HG02973 (cell line): ENCODE results near the gene BSPRY.
"Not testable (repeated sequence)": the region's sequence is repeated elsewhere in the genome, so short reads cannot be mapped to it uniquely, and the experiment has no call there.

Experiments
- ATAC-seq: cut with Tn5 transposase; IDR thresholded peaks from one replicate; pipeline ENCODE4 v1.9.1; 2021; ENCODE audit warnings: moderate library complexity; ENCODE audit not compliant: unreplicated experiment

Gene BSPRY

DNA sequence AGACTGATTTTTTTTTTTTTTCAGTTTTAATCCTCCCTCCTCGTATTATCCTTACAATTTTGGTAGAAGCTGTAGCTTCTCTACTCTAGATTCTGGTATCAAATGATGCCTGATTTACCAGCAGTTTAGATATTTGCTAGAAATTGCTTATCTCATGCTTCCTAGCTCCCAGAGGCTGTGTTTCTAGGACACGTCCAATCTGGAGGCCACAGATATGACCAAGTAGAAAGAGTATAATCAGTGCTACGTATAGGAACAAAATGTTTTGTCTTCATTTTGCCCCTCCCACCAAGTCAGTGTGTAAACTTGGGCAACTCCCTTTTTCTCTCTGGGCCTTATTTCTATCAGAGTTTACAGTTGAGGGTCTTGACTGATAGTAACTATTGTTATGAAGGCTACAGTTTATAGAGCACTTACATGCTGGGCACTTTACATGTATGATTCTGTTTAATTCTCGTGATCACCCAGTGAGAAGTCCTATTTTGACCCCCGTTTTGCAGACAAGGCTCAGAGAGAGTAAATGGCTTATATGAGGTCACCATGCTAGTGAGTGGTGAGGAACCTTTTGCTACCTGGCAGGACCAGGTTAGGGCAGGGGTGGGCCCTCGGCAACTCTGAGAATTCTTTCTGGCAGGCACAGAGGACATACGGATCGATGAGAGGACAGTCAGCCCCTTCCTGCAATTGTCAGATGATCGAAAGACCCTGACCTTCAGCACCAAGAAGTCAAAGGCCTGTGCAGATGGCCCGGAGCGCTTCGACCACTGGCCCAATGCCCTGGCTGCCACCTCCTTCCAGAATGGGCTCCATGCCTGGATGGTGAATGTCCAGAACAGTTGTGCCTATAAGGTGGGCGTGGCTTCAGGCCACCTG is 19.9 kb downstream of the BSPRY start:
- ATAC-seq: no peak

- ATAC-seq: no peak
Observed at GRCh38 chr9:113369855-113370140, 20.5 kb downstream of the BSPRY start.

GRCh38 chr9:113370806-113371325 is 21.5 kb downstream of the BSPRY start:
- no peak for ATAC-seq

DNA sequence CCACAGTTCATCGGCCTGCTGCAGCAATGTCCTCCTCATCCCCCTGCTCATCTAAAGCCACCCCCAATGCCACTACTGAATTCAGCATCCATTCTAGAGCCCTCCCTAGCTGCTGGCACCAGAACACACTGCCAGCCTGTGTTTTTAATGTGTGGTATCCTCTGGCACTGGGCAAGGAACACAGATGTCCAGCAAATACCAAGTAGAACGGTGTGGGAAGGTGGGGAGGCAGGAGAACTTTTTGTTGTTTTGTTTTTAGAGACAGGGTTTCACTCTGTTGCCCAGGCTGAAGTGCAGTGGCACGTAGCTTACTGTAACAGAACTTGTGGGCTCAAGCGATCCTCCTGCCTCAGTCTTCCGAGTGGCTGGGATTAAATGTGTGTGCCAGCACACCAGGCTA is 22.7 kb downstream of the BSPRY start:
- ATAC-seq: no peak

- no peak for ATAC-seq
Observed at GRCh38 chr9:113373256-113373655, 23.9 kb downstream of the BSPRY start.

GRCh38 chr9:113373676-113374392 is 24.5 kb downstream of the BSPRY start:
- ATAC-seq: no peak

- ATAC-seq: no peak
Observed at GRCh38 chr9:113375057-113376023, 26.0 kb downstream of the BSPRY start.

DNA sequence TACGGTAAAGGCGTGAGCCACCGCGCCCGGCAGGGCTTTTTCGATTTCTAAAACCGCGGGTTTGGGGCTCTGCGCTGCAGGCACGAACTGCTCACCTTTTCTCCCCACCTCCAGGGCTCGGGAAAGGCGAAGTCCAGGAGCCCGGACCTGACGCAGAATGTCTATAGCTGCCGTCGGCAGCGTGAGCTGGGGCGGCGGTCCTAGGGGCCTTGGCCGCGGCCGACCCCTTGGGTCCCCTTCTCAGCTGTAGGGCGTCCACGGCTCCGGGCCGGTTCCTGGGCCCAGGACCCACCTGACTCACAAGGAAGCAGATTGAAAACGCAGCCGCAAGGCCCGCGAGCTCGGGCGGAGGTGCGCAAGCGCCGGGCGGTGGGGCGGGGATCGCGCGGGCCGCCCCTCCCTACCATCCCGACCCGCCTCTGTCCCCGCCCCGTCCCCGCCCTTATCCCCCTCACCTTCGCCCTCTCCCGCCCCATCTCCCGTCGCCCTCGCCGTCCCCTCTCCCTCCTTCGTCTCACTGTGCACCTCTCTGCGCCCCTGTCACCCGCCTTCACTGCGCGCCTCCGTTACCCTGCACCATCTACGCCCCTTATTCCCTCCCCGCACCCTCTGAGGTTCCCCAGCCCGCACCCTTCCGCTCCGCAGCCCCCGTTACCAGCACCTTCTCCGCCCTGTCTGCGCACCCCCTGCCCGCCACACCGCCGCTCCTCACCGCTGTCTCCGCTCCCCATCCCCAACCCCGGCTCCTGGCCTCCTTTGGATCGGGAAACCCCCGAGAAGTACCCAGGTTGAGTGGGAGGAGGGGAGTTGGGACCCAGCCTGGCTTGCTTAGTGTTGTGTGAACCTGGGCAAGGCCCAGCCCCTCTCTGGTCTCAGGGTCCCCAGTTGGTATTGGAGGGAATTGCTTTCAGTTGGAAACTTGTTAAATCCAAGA is 27.6 kb downstream of the BSPRY start, which contains the start of gene HDHD3:
Gene HDHD3 (minus strand): TSS at position 353 of the 934 bp plus-strand sequence. CDS start 2,632 bp downstream, outside the sequence.
- peak; percentile 81 for ATAC-seq

- not testable (repeated sequence) for ATAC-seq
Observed at GRCh38 chr9:113379094-113379828, 29.9 kb downstream of the BSPRY start.

- not testable (repeated sequence) for ATAC-seq
Observed at GRCh38 chr9:113379829-113380210, 30.5 kb downstream of the BSPRY start.

DNA sequence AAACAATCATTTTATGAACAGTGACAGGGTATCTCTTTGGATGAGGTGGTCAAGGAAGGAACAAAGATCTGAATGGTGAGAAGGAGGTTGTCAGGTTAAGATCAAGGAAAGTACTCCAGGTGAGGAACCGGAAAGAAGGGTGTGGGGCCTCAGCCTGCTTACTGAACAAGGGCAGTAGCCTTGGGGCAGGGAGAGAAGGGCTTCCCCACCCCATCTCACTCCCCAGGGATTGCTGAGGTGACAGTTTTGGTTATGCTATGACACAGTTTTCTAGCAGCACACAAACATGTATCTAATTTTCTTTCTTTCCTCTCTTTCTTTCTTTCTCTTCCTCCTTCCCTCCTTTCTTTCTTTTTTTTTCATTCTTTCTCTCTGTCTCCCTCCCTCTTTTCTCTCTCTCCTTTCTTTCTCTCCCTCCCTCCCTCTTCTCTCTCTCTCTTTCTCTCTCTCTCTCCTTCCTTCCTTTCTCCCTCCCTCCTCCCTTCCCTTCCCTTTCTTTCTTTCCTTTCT is 31.6 kb downstream of the BSPRY start:
- ATAC-seq: peak; percentile 57

GRCh38 chr9:113381441-113381840 is 32.1 kb downstream of the BSPRY start:
- ATAC-seq: not testable (repeated sequence)

DNA sequence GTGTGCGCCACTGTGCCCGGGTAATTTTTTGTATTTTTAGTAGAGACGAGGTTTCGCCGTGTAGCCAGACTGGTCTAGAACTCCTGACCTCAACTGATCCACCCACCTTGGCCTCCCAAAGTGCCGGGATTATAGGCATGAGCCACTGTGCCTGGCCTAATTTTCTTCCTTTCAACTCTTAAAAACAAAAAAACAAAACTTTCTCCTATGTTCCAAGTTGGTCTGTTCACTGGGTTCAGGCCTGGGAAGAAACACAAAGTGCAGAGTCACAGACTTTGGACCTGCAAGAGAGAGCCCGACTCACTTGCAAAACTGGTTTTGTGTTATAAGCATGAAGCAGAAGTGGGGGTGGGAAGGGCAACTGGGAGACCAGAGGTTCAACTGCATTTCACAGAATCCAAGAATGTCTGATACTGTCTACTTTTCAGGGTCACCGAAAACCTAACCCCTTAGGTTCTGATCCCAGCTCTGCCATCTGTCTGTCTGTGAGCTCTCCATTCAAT is 32.6 kb downstream of the BSPRY start:
- ATAC-seq: no peak

DNA sequence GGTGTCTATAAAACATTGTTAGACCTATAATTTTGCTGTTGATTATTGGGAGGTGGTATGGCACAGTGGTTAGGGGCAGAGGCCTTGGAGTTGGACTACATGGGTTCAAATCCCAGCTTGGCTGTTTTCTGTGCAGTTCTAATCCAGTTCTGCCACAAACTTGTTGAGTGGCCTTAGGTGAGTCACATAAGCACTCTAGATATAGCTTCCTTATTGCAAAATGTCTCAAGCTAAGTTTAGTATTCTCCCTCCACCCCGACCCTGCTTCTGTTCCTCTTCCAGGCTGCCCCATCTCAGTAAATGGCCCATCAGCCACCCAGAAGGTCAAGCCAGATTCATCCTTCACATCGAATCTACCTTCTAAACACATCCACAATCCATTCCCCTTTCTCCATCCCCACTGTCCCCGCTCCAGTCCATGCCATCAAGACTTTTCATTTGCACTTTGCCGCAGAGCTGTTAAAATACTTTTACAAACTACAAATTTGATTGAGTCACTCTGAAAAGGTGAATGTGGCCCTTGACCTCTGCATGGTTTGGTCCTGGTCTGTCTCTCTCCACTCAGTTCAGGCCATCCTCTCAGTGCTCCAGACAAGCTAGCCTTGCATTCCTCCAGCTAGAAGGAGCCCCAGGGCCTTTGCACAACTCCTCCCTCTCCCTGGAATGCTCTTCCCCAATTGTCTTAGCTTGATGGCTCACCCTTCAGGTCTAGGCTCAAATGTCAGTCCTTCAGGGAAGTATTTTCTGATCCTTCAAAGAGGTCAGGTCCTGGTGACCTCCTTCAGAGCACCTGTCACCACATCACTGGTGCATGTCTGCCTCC is 37.4 kb downstream of the BSPRY start:
- ATAC-seq: no peak

GRCh38 chr9:113387560-113388230 is 38.4 kb downstream of the BSPRY start:
- ATAC-seq: no peak

- ATAC-seq: no peak
Observed at GRCh38 chr9:113388833-113389232, 39.5 kb downstream of the BSPRY start.

GRCh38 chr9:113389451-113389850 is 40.1 kb downstream of the BSPRY start:
- ATAC-seq: no peak
